CD8-positive, alpha-beta memory T cell (primary cell): Measurements from ENCODE around the gene HDAC9. TPM values are rescaled to one million over a fixed set of nuclear protein-coding genes. Genes with fewer than 3 reads are reported as not detected.

Experiments used
- CTCF ChIA-PET: fragments of 350-600 bp; sonication (Branson Sonifier 250); formaldehyde crosslinking; loops from one replicate; lab custom pipeline; 2021; ENCODE audit warnings: antibody characterized with exemption; lab: Charles Lee
- POLR2A ChIA-PET: fragments of 350-600 bp; sonication (Branson Sonifier 250); formaldehyde crosslinking; loops from one replicate; lab custom pipeline; 2021; ENCODE audit warnings: antibody characterized with exemption; lab: Charles Lee
- DNase-seq, 5 donors: peaks; one replicate each; pipeline versions ENCODE4 v3.0.0 to v3.0.0-alpha.2; 2020 to 2022; ENCODE audit warnings: mixed read lengths in 1 of 5
- H3K27ac ChIP-seq: one replicate; pipeline ENCODE4 v1.7.0; 2013; ENCODE audit warnings: low read depth, mild to moderate bottlenecking, low read length, moderate library complexity
- H3K27me3 ChIP-seq: 2 replicates; pipeline ENCODE4 v1.7.0; 2013; ENCODE audit warnings: low read length, mild to moderate bottlenecking; ENCODE audit not compliant: insufficient read depth, poor library complexity, severe bottlenecking
- H3K36me3 ChIP-seq: 2 replicates; pipeline ENCODE4 v1.7.0; 2013; ENCODE audit warnings: mild to moderate bottlenecking, low read length, moderate library complexity; ENCODE audit not compliant: insufficient read depth
- H3K4me1 ChIP-seq: 2 replicates; pipeline ENCODE4 v1.7.0; 2013; ENCODE audit warnings: mild to moderate bottlenecking, low read length, moderate library complexity; ENCODE audit not compliant: insufficient read depth
- H3K4me3 ChIP-seq: 2 replicates; pipeline ENCODE4 v1.7.0; 2013; ENCODE audit warnings: mild to moderate bottlenecking, low read length
- H3K9me3 ChIP-seq: 2 replicates; pipeline ENCODE4 v1.7.0; 2013; ENCODE audit warnings: mild to moderate bottlenecking, low read length
- H3K27ac Mint-ChIP-seq, 8 donors: one replicate each; pipeline ENCODE4 v1.8.0; 2020 to 2021; ENCODE audit warnings: mixed read lengths in 8 of 8, mild to moderate bottlenecking in 6 of 8, inconsistent platforms in 3 of 8, moderate library complexity in 3 of 8
- H3K27me3 Mint-ChIP-seq, 2 donors: one replicate each; pipeline ENCODE4 v1.8.0; 2020 to 2021; ENCODE audit warnings: mixed read lengths in 2 of 2, mild to moderate bottlenecking in 1 of 2, moderate library complexity in 1 of 2
- H3K36me3 Mint-ChIP-seq, 3 donors: one replicate each; pipeline ENCODE4 v1.8.0; 2020 to 2021; ENCODE audit warnings: mixed read lengths in 3 of 3, inconsistent platforms in 1 of 3, mild to moderate bottlenecking in 1 of 3
- H3K4me1 Mint-ChIP-seq, 3 donors: one replicate each; pipeline ENCODE4 v1.8.0; 2020 to 2021; ENCODE audit warnings: mixed read lengths in 3 of 3, inconsistent platforms in 1 of 3, mild to moderate bottlenecking in 1 of 3
- H3K4me3 Mint-ChIP-seq, 7 donors: one replicate each; pipeline ENCODE4 v1.8.0; 2020 to 2021; ENCODE audit warnings: mixed read lengths in 7 of 7, mild to moderate bottlenecking in 6 of 7, moderate library complexity in 4 of 7, inconsistent platforms in 2 of 7
- H3K9me3 Mint-ChIP-seq, 5 donors: one replicate each; pipeline ENCODE4 v1.8.0; 2020 to 2022; ENCODE audit warnings: mixed read lengths in 5 of 5, mild to moderate bottlenecking in 3 of 5, moderate library complexity in 2 of 5, inconsistent platforms in 1 of 5
- polyA plus RNA-seq: library from polyadenylated mRNA; unstranded; fragments of 300-500 nt; fragmentation: Illumina TruSeq; gene quantifications from one replicate; pipeline ENCODE4 v1.2.3, GENCODE V29; 2021
- total RNA-seq, 2 experiments: library from RNA; stranded (reverse); gene quantifications; one replicate each; pipeline ENCODE4 v1.2.3, GENCODE V29; 2021

HDAC9 gene
- total and polyA plus RNA-seq, 3 experiments from 2014 or later, result 2.5 to 5.0 (median 3.2) TPM

GRCh38 chr7:18520450-18521235 lies 25.1 kb downstream of the HDAC9 start:
- Histone ChIP-seq H3K27me3 (no peaks in the 10 kb centered on the region), H3K4me1 (no peaks in the 10 kb centered on the region), H3K27ac (no peak overlapping the region), H3K36me3 (no peaks in the 10 kb centered on the region), H3K4me3 (no peak overlapping the region), H3K9me3 (no peaks in the 10 kb centered on the region)
- H3K36me3 Mint-ChIP-seq, result no peaks in the 10 kb centered on the region
- H3K4me3 Mint-ChIP-seq, result no peak overlapping the region
- no peak for DNase-seq
- ChIA-PET POLR2A (no interaction called here), CTCF (no interaction called here)
- H3K4me1 Mint-ChIP-seq, result peaks cover 4 to 8% (median 8%) of the 10 kb centered on the region in 3 donors
- H3K9me3 Mint-ChIP-seq, result no peaks in the 10 kb centered on the region
- H3K27me3 Mint-ChIP-seq, result no peaks in the 10 kb centered on the region
- H3K27ac Mint-ChIP-seq, result no peak overlapping the region

GRCh38 chr7:18521236-18521589 lies 25.7 kb downstream of the HDAC9 start:
- no peak overlapping the region for H3K27ac Mint-ChIP-seq
- no peak overlapping the region for H3K27ac ChIP-seq

GRCh38 chr7:18521945-18522566 lies 26.5 kb downstream of the HDAC9 start:
- peaks cover 4 to 8% (median 8%) of the 10 kb centered on the region in 3 donors for H3K4me1 Mint-ChIP-seq
- POLR2A ChIA-PET, result no interaction called here

More at GRCh38 chr7:18521236-18521589, 25.7 kb downstream of the HDAC9 start:
- Mint-ChIP-seq H3K4me1 (peaks cover 4 to 8% (median 8%) of the 10 kb centered on the region in 3 donors), H3K36me3 (no peaks in the 10 kb centered on the region), H3K27me3 (no peaks in the 10 kb centered on the region), H3K9me3 (no peaks in the 10 kb centered on the region), H3K4me3 (no peak overlapping the region)
- CTCF ChIA-PET, result no interaction called here
- Histone ChIP-seq H3K4me1 (no peaks in the 10 kb centered on the region), H3K4me3 (no peak overlapping the region), H3K27me3 (no peaks in the 10 kb centered on the region), H3K9me3 (no peaks in the 10 kb centered on the region), H3K36me3 (no peaks in the 10 kb centered on the region)
- POLR2A ChIA-PET, result no interaction called here
- DNase-seq, result no peak

GRCh38 chr7:18524248-18524647 lies 28.7 kb downstream of the HDAC9 start:
- no peaks in the 10 kb centered on the region for H3K9me3 ChIP-seq
- no peaks in the 10 kb centered on the region for H3K4me1 ChIP-seq
- Mint-ChIP-seq H3K4me3 (no peak overlapping the region), H3K36me3 (no peaks in the 10 kb centered on the region), H3K4me1 (peaks cover 4 to 8% (median 8%) of the 10 kb centered on the region in 3 donors), H3K9me3 (no peaks in the 10 kb centered on the region), H3K27me3 (no peaks in the 10 kb centered on the region), H3K27ac (no peak overlapping the region)
- no peak overlapping the region for H3K4me3 ChIP-seq
- no peaks in the 10 kb centered on the region for H3K27me3 ChIP-seq
- POLR2A ChIA-PET, result no interaction called here
- DNase-seq, result no peak
- no peaks in the 10 kb centered on the region for H3K36me3 ChIP-seq
- no peak overlapping the region for H3K27ac ChIP-seq
- CTCF ChIA-PET, result no interaction called here

More at GRCh38 chr7:18521945-18522566, 26.5 kb downstream of the HDAC9 start:
- H3K27me3 Mint-ChIP-seq, result no peaks in the 10 kb centered on the region
- peak in 1 of 5 donors; percentile 12 for DNase-seq
- Histone ChIP-seq H3K9me3 (no peaks in the 10 kb centered on the region), H3K27me3 (no peaks in the 10 kb centered on the region), H3K36me3 (no peaks in the 10 kb centered on the region), H3K4me1 (no peaks in the 10 kb centered on the region), H3K27ac (no peak overlapping the region), H3K4me3 (no peak overlapping the region)
- H3K9me3 Mint-ChIP-seq, result no peaks in the 10 kb centered on the region
- H3K4me3 Mint-ChIP-seq, result no peak overlapping the region
- H3K36me3 Mint-ChIP-seq, result no peaks in the 10 kb centered on the region
- no peak overlapping the region for H3K27ac Mint-ChIP-seq
- CTCF ChIA-PET, result no interaction called here

- Mint-ChIP-seq H3K36me3 (no peaks in the 10 kb centered on the region), H3K27ac (no peak overlapping the region), H3K4me1 (peaks cover 4 to 8% (median 8%) of the 10 kb centered on the region in 3 donors), H3K4me3 (no peak overlapping the region), H3K9me3 (no peaks in the 10 kb centered on the region), H3K27me3 (no peaks in the 10 kb centered on the region)
- Histone ChIP-seq H3K4me1 (no peaks in the 10 kb centered on the region), H3K36me3 (no peaks in the 10 kb centered on the region), H3K9me3 (no peaks in the 10 kb centered on the region), H3K27me3 (no peaks in the 10 kb centered on the region), H3K4me3 (no peak overlapping the region), H3K27ac (no peak overlapping the region)
- DNase-seq, result no peak
- POLR2A ChIA-PET, result no interaction called here
- CTCF ChIA-PET, result no interaction called here
Observed at GRCh38 chr7:18526368-18526878, 30.9 kb downstream of the HDAC9 start.

- CTCF ChIA-PET, result no interaction called here
Observed at GRCh38 chr7:18529239-18529638, 33.7 kb downstream of the HDAC9 start.

GRCh38 chr7:18530224-18531179 lies 35.0 kb downstream of the HDAC9 start:
- H3K36me3 ChIP-seq, result no peaks in the 10 kb centered on the region
- DNase-seq, result no peak
- Mint-ChIP-seq H3K9me3 (peaks cover 0 to 2% (median 0%) of the 10 kb centered on the region in 5 donors), H3K27ac (no peak overlapping the region), H3K4me3 (no peak overlapping the region), H3K4me1 (no peaks in the 10 kb centered on the region), H3K27me3 (no peaks in the 10 kb centered on the region), H3K36me3 (no peaks in the 10 kb centered on the region)
- H3K9me3 ChIP-seq, result no peaks in the 10 kb centered on the region
- H3K27me3 ChIP-seq, result no peaks in the 10 kb centered on the region
- H3K4me3 ChIP-seq, result no peak overlapping the region
- H3K27ac ChIP-seq, result no peak overlapping the region
- ChIA-PET POLR2A (no interaction called here), CTCF (no interaction called here)
- no peaks in the 10 kb centered on the region for H3K4me1 ChIP-seq

More at GRCh38 chr7:18529239-18529638, 33.7 kb downstream of the HDAC9 start:
- H3K9me3 Mint-ChIP-seq, result peaks cover 0 to 2% (median 0%) of the 10 kb centered on the region in 5 donors
- Histone ChIP-seq H3K27ac (no peak overlapping the region), H3K4me3 (no peak overlapping the region), H3K36me3 (no peaks in the 10 kb centered on the region), H3K4me1 (no peaks in the 10 kb centered on the region), H3K27me3 (no peaks in the 10 kb centered on the region), H3K9me3 (no peaks in the 10 kb centered on the region)
- H3K27me3 Mint-ChIP-seq, result no peaks in the 10 kb centered on the region
- POLR2A ChIA-PET, result no interaction called here
- H3K27ac Mint-ChIP-seq, result no peak overlapping the region
- no peaks in the 10 kb centered on the region for H3K36me3 Mint-ChIP-seq
- H3K4me3 Mint-ChIP-seq, result no peak overlapping the region
- no peak for DNase-seq
- H3K4me1 Mint-ChIP-seq, result no peaks in the 10 kb centered on the region
